SK-N-DZ (cell line): ENCODE data around the gene HERPUD1. TPM values are rescaled to one million over a fixed set of nuclear protein-coding genes. Genes with fewer than 3 reads are reported as not detected.
A peak's percentile ranks its signal among the peaks of the same experiment; 100 is the strongest.
"Not testable (repeated sequence)": the region's sequence is repeated elsewhere in the genome, so short reads cannot be mapped to it uniquely, and the experiment has no call there.

Experiments used
- DNase-seq: peaks from one replicate; pipeline ENCODE4 v3.0.0-alpha.2; 2015; ENCODE audit warnings: low spot score
- polyA plus RNA-seq, 2 experiments: library from polyadenylated mRNA; depleted of rRNA; stranded (reverse); fragments of >200 nt; gene quantifications; 2 replicates each; pipeline ENCODE4 v1.2.3, GENCODE V29; 2014

The HERPUD1 gene
- 37.4 and 55.6 TPM in 2 replicates for polyA plus RNA-seq (2014; cell fraction: cytosol; rRNA removed)
- 47.9 and 58.8 TPM in 2 replicates for polyA plus RNA-seq (2014; cell fraction: nucleus; rRNA removed)

GRCh38 chr16:56931892-56932720, at the start of gene HERPUD1:
TSS of gene HERPUD1 (plus strand) at chr16:56932142. CDS start at chr16:56932245, 103 bp downstream.
- peak; percentile 97 for DNase-seq

GRCh38 chr16:56883586-56883985, 48.4 kb upstream of the HERPUD1 start:
- no peak for DNase-seq

GRCh38 chr16:56884026-56884582, 47.8 kb upstream of the HERPUD1 start:
- no peak for DNase-seq

- DNase-seq = not testable (repeated sequence)
Measured at GRCh38 chr16:56884929-56885328, 47.0 kb upstream of the HERPUD1 start.

- no peak for DNase-seq
Measured at GRCh38 chr16:56885446-56886162, 46.3 kb upstream of the HERPUD1 start.

- no peak for DNase-seq
Measured at GRCh38 chr16:56886296-56886695, 45.6 kb upstream of the HERPUD1 start.

GRCh38 chr16:56886826-56887225, 45.1 kb upstream of the HERPUD1 start:
- no peak for DNase-seq

GRCh38 chr16:56888806-56889205, 43.1 kb upstream of the HERPUD1 start:
- DNase-seq = no peak

GRCh38 chr16:56889206-56889605, 42.7 kb upstream of the HERPUD1 start:
- no peak for DNase-seq

GRCh38 chr16:56891685-56892084, 40.3 kb upstream of the HERPUD1 start:
- DNase-seq = no peak

GRCh38 chr16:56892705-56893104, 39.2 kb upstream of the HERPUD1 start:
- DNase-seq = no peak

- no peak for DNase-seq
Measured at GRCh38 chr16:56894331-56894917, 37.5 kb upstream of the HERPUD1 start.

- no peak for DNase-seq
Measured at GRCh38 chr16:56895813-56896212, 36.1 kb upstream of the HERPUD1 start.

GRCh38 chr16:56896244-56896643, 35.7 kb upstream of the HERPUD1 start:
- no peak for DNase-seq

GRCh38 chr16:56897026-56897799, 34.7 kb upstream of the HERPUD1 start:
- DNase-seq = no peak

GRCh38 chr16:56898847-56899246, 33.1 kb upstream of the HERPUD1 start:
- DNase-seq = no peak

GRCh38 chr16:56903866-56904265, 28.1 kb upstream of the HERPUD1 start:
- DNase-seq = no peak

GRCh38 chr16:56907401-56907800, 24.5 kb upstream of the HERPUD1 start:
- DNase-seq = no peak

GRCh38 chr16:56909527-56909979, 22.4 kb upstream of the HERPUD1 start:
- peak; percentile 22 for DNase-seq

GRCh38 chr16:56910112-56910511, 21.8 kb upstream of the HERPUD1 start:
- DNase-seq = no peak
